K562 (cell line): ENCODE results near the gene TLCD1. TPM values are rescaled to one million over a fixed set of nuclear protein-coding genes. Genes with fewer than 3 reads are reported as not detected.
A peak's percentile ranks its signal among the peaks of the same experiment; 100 is the strongest.

Experiments
- BACH1 ChIP-seq: fragments of 200-800 bp; sonication (Bioruptor generic); IDR thresholded peaks from 2 replicates; pipeline ENCODE4 v1.6.1; 2016; ENCODE audit warnings: missing genetic modification characterization, missing compliant biosample characterization
- BRF1 ChIP-seq: IDR thresholded peaks from 3 replicates; pipeline ENCODE4 v1.6.1; 2011; ENCODE audit warnings: borderline replicate concordance, mild to moderate bottlenecking; ENCODE audit not compliant: insufficient read length; ENCODE audit errors: extremely low read depth
- CBFB ChIP-seq: sonication (generic); formaldehyde crosslinking; IDR thresholded peaks from 2 replicates; pipeline ENCODE4 v1.4.0; 2020; ENCODE audit warnings: mild to moderate bottlenecking, missing genetic modification reagents
- CCNT2 ChIP-seq: IDR thresholded peaks from 2 replicates; pipeline ENCODE4 v1.6.1; 2011; ENCODE audit warnings: borderline replicate concordance, low read depth, mild to moderate bottlenecking, moderate library complexity, mixed read lengths, low read length; ENCODE audit not compliant: insufficient read length; ENCODE audit errors: extremely low read depth
- EHMT2 ChIP-seq: fragments of 450-650 bp; IDR thresholded peaks from 2 replicates; pipeline ENCODE4 v1.6.1; 2018; ENCODE audit warnings: antibody characterized with exemption
- EP300 ChIP-seq: IDR thresholded peaks from 2 replicates; pipeline ENCODE4 v1.6.1; 2012; ENCODE audit warnings: low read length, improper control_type of control experiment
- MECOM ChIP-seq: fragments of 250-450 bp; sonication (Bioruptor Pico); IDR thresholded peaks from 2 replicates; pipeline ENCODE4 v1.8.0; 2022; ENCODE audit warnings: inconsistent platforms
- NFIX ChIP-seq: fragments of 250-450 bp; sonication (Bioruptor Pico); IDR thresholded peaks from 2 replicates; pipeline ENCODE4 v1.4.0; 2020; ENCODE audit warnings: low read depth, mild to moderate bottlenecking, moderate library complexity
- PML ChIP-seq: IDR thresholded peaks from 2 replicates; pipeline ENCODE4 v1.6.1; 2012; ENCODE audit warnings: low read length, inconsistent platforms
- TBP ChIP-seq: optimal IDR thresholded peaks from 2 replicates; pipeline ENCODE3; 2011; ENCODE audit warnings: low read depth, low read length, improper control_type of control experiment
- ZNF143 ChIP-seq: sonication (generic); formaldehyde crosslinking; IDR thresholded peaks from 2 replicates; pipeline ENCODE4 v1.9.0; 2022; ENCODE audit warnings: mild to moderate bottlenecking, missing genetic modification reagents
- ZSCAN32 ChIP-seq: fragments of 450-650 bp; formaldehyde crosslinking; IDR thresholded peaks from 2 replicates; pipeline ENCODE4 v1.4.0; 2020; ENCODE audit warnings: mild to moderate bottlenecking, moderate library complexity
- polyA plus RNA-seq, 8 experiments: library from polyadenylated mRNA; depleted of rRNA in 4 of 8; stranded (reverse) in 5 of 8; unstranded in 3 of 8; fragments of >200 nt; fragmentation: Nextera tagmentation in 2 of 8; fragmentation: Illumina TruSeq in 1 of 8; extraction: Ambion mirVana in 2 of 8; extraction: Trizol in 1 of 8; gene quantifications; 2 replicates each; pipeline versions ENCODE4 v1.2.1 to v1.2.3, GENCODE V29; 2011 to 2014; ENCODE audit warnings: inconsistent platforms in 1 of 8, missing spikeins in 1 of 8
- total RNA-seq, 7 experiments: library from RNA; depleted of rRNA in 6 of 7; stranded (reverse); fragments of >200 nt in 6 of 7; fragmentation: Illumina TruSeq in 2 of 7; extraction: Trizol in 2 of 7; gene quantifications; 2 replicates each; pipeline versions ENCODE4 v1.2.1 to v1.2.3, GENCODE V29; 2011 to 2021; ENCODE audit warnings: low replicate concordance in 1 of 7
- TF ChIP-seq, protein P1 (sequence below): fragments of 450-650 bp; IDR thresholded peaks from 2 replicates; pipeline ENCODE4 v1.6.1; 2017; ENCODE audit warnings: antibody characterized with exemption, mild to moderate bottlenecking
- TF ChIP-seq, protein P2 (sequence below): fragments of 450-650 bp; IDR thresholded peaks from 2 replicates; pipeline ENCODE4 v1.6.1; 2016; ENCODE audit warnings: missing biosample characterization, missing genetic modification characterization
- TF ChIP-seq, protein P3 (sequence below): fragments of 450-650 bp; IDR thresholded peaks from one replicate; pipeline ENCODE4 v1.6.1; 2018; ENCODE audit warnings: mild to moderate bottlenecking, moderate library complexity; ENCODE audit not compliant: partially characterized antibody
- TF ChIP-seq, protein P4 (sequence below): sonication (generic); formaldehyde crosslinking; IDR thresholded peaks from 2 replicates; pipeline ENCODE4 v1.8.1; 2022; ENCODE audit warnings: missing genetic modification reagents
- TF ChIP-seq, protein P5 (sequence below): fragments of 450-650 bp; IDR thresholded peaks from 2 replicates; pipeline ENCODE4 v1.6.1; 2016; ENCODE audit warnings: borderline replicate concordance

Gene TLCD1
- total and polyA plus RNA-seq, 9 of the 15 experiments (the other 6 are each of a cell fraction or from before 2014, with no cell fraction given): 6.8 to 37.7 (median 21.7) TPM

DNA sequence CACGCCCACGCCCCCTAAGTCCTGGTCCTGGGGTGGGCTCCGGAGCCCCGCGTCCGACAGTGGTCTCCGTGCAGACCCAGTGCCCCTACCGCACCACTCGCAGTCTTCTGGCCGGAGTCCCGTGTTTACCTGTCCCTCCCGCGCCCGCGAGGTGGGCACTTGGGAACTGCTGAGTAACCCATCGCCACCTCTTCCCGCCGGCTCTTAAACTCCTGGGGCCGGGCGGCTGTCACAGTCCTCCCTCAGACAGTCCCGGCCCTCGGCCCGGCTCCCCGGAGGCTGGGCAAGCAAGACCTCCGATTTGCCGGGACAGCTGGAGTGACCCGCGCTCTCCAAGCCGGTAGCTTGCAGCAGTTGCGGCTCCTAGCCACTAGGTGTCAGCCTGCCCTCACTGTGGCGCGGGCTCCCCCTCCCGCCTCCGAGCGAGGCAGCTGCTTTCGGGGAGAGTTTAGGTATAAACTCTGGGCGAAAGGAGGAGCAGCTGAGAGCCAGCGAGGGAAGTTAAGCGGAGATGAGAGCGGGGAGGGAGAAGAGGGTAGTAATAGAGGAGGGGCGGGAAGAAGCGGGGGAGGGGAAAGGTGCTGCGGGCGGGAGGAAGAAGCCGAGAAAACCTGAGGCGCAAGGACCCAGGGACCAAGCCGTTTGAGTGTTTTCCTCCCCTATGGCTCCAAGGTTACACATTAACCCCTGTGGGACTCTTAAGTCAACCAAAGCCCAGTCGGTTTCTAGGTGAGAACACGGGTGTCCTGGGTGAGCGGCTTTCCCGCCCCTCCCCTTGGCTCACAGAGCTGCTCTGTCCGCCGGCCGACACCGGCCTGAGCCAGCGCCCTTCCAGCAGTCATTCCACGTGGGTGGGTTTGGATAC is 826 bp upstream of the TLCD1 start (continued):
- TF ChIP-seq, protein P1, sequence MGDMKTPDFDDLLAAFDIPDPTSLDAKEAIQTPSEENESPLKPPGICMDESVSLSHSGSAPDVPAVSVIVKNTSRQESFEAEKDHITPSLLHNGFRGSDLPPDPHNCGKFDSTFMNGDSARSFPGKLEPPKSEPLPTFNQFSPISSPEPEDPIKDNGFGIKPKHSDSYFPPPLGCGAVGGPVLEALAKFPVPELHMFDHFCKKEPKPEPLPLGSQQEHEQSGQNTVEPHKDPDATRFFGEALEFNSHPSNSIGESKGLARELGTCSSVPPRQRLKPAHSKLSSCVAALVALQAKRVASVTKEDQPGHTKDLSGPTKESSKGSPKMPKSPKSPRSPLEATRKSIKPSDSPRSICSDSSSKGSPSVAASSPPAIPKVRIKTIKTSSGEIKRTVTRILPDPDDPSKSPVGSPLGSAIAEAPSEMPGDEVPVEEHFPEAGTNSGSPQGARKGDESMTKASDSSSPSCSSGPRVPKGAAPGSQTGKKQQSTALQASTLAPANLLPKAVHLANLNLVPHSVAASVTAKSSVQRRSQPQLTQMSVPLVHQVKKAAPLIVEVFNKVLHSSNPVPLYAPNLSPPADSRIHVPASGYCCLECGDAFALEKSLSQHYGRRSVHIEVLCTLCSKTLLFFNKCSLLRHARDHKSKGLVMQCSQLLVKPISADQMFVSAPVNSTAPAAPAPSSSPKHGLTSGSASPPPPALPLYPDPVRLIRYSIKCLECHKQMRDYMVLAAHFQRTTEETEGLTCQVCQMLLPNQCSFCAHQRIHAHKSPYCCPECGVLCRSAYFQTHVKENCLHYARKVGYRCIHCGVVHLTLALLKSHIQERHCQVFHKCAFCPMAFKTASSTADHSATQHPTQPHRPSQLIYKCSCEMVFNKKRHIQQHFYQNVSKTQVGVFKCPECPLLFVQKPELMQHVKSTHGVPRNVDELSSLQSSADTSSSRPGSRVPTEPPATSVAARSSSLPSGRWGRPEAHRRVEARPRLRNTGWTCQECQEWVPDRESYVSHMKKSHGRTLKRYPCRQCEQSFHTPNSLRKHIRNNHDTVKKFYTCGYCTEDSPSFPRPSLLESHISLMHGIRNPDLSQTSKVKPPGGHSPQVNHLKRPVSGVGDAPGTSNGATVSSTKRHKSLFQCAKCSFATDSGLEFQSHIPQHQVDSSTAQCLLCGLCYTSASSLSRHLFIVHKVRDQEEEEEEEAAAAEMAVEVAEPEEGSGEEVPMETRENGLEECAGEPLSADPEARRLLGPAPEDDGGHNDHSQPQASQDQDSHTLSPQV: no peak
- TF ChIP-seq EP300: peak; percentile 38; the same call in 1 of the 2 replicates
- TF ChIP-seq, protein P2, sequence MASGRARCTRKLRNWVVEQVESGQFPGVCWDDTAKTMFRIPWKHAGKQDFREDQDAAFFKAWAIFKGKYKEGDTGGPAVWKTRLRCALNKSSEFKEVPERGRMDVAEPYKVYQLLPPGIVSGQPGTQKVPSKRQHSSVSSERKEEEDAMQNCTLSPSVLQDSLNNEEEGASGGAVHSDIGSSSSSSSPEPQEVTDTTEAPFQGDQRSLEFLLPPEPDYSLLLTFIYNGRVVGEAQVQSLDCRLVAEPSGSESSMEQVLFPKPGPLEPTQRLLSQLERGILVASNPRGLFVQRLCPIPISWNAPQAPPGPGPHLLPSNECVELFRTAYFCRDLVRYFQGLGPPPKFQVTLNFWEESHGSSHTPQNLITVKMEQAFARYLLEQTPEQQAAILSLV (tag): no peak
- TF ChIP-seq, protein P3, sequence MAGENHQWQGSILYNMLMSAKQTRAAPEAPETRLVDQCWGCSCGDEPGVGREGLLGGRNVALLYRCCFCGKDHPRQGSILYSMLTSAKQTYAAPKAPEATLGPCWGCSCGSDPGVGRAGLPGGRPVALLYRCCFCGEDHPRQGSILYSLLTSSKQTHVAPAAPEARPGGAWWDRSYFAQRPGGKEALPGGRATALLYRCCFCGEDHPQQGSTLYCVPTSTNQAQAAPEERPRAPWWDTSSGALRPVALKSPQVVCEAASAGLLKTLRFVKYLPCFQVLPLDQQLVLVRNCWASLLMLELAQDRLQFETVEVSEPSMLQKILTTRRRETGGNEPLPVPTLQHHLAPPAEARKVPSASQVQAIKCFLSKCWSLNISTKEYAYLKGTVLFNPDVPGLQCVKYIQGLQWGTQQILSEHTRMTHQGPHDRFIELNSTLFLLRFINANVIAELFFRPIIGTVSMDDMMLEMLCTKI: no peak
- TF ChIP-seq TBP: no peak
- TF ChIP-seq BRF1: no peak
- TF ChIP-seq, protein P4, sequence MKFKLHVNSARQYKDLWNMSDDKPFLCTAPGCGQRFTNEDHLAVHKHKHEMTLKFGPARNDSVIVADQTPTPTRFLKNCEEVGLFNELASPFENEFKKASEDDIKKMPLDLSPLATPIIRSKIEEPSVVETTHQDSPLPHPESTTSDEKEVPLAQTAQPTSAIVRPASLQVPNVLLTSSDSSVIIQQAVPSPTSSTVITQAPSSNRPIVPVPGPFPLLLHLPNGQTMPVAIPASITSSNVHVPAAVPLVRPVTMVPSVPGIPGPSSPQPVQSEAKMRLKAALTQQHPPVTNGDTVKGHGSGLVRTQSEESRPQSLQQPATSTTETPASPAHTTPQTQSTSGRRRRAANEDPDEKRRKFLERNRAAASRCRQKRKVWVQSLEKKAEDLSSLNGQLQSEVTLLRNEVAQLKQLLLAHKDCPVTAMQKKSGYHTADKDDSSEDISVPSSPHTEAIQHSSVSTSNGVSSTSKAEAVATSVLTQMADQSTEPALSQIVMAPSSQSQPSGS: no peak
- no peak for TF ChIP-seq ZSCAN32
- TF ChIP-seq ZNF143 (CRISPR knock-in tag): no peak
- no peak for TF ChIP-seq NFIX (CRISPR knock-in tag)
- TF ChIP-seq MECOM (CRISPR knock-in tag): no peak
- TF ChIP-seq CBFB (CRISPR knock-in tag): peak; percentile 70
- peak; percentile 41 for TF ChIP-seq CCNT2
- TF ChIP-seq, protein P5, sequence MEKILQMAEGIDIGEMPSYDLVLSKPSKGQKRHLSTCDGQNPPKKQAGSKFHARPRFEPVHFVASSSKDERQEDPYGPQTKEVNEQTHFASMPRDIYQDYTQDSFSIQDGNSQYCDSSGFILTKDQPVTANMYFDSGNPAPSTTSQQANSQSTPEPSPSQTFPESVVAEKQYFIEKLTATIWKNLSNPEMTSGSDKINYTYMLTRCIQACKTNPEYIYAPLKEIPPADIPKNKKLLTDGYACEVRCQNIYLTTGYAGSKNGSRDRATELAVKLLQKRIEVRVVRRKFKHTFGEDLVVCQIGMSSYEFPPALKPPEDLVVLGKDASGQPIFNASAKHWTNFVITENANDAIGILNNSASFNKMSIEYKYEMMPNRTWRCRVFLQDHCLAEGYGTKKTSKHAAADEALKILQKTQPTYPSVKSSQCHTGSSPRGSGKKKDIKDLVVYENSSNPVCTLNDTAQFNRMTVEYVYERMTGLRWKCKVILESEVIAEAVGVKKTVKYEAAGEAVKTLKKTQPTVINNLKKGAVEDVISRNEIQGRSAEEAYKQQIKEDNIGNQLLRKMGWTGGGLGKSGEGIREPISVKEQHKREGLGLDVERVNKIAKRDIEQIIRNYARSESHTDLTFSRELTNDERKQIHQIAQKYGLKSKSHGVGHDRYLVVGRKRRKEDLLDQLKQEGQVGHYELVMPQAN: peak; percentile 89
- TF ChIP-seq BACH1: no peak
- no peak for TF ChIP-seq EHMT2
- 0 out of 2 replicates have a peak, but pooled peaks have one; percentile 52 for TF ChIP-seq PML
